Stimulated activated CD4-positive, alpha-beta T cell treated with anti-CD3 and anti-CD28 coated beads, Interleukin-1b, Interleukin-23, amount 100 ng/mL, for 1 hour (primary cell): Measurements from ENCODE around the gene TEN1.
"Not testable (repeated sequence)": the region's sequence is repeated elsewhere in the genome, so short reads cannot be mapped to it uniquely, and the experiment has no call there.

ENCODE experiments used
- DNase-seq, 2 donors: peaks; one replicate each; pipeline ENCODE4 v3.0.0-alpha.2; 2020; ENCODE audit warnings: low read depth in 2 of 2

TEN1 gene

GRCh38 chr17:76025294-76025693 lies 46.3 kb downstream of the TEN1 start:
- no peak for DNase-seq

DNA sequence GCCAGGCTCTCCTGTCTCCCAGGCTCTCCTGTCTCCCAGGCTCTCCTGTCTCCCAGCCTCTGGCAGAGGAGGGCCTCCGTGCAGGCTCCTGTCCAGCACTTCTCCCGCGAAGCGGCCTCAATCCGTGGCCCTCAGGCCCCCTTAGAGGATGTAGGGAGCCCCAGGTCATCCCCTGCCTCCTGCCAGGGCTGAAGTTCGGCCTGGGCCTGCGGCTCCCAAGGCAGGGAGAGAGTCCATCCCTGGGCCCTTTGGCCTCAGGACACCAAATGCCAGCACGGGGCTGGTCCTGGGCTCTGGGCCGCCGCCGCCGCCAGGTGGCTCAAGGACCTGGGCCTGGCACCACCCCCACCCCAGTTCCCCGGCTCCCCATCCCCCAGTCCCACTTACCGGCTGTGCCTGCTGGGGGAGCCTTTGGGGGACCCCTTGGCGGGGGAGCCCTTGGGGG lies 47.7 kb downstream of the TEN1 start:
- no peak for DNase-seq

DNA sequence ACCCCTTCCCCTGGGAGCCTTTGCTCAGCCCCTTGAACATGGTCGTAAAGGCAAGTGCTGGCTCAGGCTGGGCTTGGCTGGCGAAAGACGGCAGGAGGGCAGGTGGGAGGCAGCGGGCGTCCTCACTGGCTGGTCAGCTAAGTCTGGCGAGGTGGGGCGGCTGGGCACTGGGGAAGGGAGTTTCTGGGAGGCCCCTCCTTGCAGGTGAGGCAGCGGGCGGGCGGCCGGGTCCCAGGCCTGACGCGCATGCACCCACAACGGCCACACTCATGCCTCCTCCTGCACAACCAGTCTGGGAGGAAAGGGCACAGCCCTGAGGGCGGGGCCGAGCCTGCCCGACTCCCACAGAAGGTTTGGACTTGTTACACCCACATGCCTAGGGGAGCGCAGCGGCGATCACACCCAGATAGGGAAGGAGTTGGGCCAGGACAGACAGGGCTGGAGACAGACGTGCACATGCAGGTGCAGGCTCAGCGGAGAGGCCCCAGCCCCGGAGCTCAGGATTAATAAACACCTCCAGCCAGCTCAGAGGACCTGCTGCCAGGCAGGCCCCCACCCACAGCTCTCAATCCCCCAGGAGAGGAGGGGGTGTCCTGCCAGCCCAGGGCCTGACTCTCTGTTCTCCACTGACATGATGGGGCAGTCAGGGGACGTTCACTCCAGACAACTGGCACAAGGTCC lies 48.3 kb downstream of the TEN1 start, which contains the start of gene EVPL:
EVPL (minus strand) TSS at position 148 of the 681 bp plus-strand sequence; CDS start at position 40, 108 bp downstream.
- no peak for DNase-seq

GRCh38 chr17:76032073-76032779 lies 53.2 kb downstream of the TEN1 start:
- DNase-seq: no peak

- DNase-seq: no peak
Observed at GRCh38 chr17:76032780-76033108, 53.7 kb downstream of the TEN1 start.

- no peak for DNase-seq
Observed at GRCh38 chr17:76033139-76033538, 54.1 kb downstream of the TEN1 start.

DNA sequence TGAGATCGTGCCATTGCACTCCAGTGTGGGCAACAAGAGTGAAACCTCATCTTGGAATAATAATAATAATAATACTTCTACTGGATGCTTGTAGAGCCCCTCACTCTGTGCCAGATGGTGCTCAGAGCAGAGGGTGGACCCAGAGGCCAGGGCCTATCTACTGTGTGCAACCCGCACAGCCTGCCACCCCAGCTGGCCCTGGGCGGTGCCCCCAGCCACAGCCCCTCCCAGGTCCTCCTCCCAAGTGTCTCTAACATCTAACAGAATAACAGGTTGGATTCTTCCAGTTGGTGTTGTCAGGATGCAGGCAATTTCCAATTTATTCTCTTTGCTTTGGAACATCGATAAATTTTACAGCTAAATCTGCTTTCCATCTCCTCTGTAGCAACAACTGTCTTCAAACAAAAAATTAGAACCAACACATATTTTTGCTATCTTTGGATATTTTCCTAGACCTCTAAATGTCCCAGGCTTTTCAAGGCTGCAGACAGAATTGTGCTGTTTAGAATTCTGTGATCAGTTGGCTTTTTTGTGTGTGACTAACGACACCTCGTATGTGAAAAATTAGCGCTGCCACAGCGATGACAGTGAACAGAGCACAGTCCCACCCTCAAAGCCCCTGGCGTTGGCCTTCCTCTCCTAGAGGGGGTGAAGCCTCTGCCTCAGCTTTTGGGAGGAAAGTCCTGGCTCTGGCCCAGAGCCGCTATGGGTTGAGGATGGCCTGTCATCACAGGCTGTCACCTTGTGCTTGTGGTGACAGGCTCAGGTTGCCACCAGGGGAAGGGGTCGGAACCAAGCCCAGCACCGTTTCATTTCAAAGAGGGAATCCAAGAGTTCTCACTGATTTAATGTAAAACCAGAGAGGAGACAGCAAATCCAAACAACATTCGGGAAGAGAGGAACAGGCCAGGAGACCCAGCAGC lies 55.6 kb downstream of the TEN1 start:
- no peak for DNase-seq

DNA sequence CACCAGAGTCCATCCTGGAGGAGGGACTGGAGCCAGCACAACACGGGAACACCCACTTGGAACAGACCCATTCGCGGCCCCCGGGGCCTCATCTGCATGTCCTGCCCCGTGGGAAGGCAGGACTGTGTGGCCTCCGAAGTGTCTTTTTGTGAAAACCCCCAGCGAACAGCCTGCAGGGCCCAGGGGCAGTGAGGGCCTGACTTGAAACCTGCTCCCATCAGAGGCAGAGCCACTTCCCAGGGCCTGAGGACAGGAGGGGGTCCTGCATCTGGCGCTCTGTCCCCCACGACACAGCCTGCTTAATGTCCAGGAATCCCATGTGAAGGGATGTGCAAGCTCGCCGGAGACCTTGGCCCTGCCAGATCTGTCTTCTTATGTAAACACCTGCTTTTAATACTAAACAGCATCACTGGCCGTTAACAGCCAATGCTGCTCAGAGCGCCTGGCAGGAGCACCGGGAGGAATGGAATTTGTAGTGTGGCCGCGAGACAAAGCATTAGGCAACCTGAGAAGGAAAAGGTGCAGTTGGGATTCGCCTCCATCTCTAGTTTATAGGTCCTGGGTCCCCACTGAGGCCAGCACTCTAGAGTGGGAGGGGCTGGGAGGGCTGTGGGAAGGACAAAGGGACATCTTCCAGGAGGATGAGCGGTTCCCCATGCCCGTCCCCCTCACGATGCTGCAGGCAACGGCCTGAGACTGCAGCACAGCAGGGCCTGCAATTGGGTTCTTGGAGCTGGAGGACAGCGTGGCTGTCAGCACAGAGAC lies 57.6 kb downstream of the TEN1 start:
- no peak for DNase-seq

- no peak for DNase-seq
Observed at GRCh38 chr17:76038050-76038449, 59.0 kb downstream of the TEN1 start.

- DNase-seq: no peak
Observed at GRCh38 chr17:76039121-76039520, 60.1 kb downstream of the TEN1 start.

DNA sequence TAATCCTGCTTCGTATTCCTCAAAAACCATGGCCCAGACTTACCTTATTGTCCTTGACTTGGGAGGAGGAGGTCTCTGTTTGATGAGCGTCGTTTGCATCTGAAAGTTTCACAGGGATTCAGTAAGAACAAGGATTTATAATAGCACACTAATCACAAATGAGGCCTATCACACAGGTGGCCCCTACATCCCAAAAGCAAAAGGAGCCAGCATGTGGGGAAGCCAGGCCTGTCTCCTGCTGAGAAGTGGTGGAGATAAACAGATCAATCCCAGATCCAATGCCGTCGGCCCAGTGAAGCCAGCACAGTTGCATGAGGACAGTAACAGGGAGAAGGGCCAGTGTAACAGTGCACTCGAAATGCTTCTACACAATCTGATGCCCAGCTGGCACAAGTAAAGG lies 61.3 kb downstream of the TEN1 start:
- DNase-seq: no peak

GRCh38 chr17:76042868-76043267 lies 63.8 kb downstream of the TEN1 start:
- DNase-seq: not testable (repeated sequence)

DNA sequence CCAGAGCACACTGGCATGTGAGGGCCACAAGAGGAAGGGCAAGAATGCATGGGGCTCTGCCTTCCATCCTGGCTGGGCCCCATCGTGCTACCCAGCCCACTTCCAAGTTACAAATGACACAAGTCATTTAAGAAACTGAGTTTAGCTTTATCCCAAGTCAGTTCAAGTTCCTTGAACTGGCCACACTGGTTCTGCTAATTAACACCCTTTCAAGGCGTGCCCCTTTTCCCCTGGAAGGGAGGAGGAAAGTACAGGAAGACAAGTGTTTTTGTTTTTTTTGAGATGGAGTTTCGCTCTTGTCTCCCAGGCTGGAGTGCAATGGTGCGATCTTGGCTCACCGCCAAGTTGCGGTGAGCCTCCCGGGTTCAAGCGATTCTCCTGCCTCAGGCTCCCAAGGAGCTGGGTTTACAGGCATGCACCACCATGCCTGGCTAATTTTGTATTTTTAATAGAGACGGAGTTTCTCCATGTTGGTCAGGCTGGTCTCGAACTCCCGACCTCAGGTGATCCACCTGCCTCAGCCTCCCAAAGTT lies 65.5 kb downstream of the TEN1 start:
- not testable (repeated sequence) for DNase-seq

DNA sequence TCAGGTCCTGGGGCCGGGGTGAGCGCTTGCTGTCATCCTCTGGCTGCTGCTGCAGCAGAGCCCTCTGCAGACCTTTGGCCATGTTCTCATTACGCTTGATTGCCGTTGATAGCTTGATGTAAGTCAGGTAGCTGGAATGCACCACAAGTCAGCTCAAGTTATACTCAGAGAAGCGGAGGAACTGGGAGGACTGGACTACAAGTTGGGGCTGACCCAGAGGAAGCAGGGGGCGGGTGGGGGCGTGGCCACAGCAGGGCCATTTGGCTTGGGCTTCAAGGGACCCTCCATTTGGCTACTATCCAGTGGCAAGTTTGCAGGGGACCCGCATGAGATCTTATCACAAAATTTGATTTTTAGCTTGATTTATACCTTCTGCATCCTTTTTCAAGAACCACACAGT lies 67.0 kb downstream of the TEN1 start:
- no peak for DNase-seq

- no peak for DNase-seq
Observed at GRCh38 chr17:76048025-76048605, 69.1 kb downstream of the TEN1 start.

- DNase-seq: no peak
Observed at GRCh38 chr17:76048711-76049110, 69.7 kb downstream of the TEN1 start.

GRCh38 chr17:76049239-76049638 lies 70.2 kb downstream of the TEN1 start:
- DNase-seq: no peak

GRCh38 chr17:76049836-76050537 lies 70.9 kb downstream of the TEN1 start:
- no peak for DNase-seq
